ENCODE data around the gene NR6A1.
"Not testable (repeated sequence)": the region's sequence is repeated elsewhere in the genome, so short reads cannot be mapped to it uniquely, and the experiment has no call there.

Gene NR6A1

GRCh38 chr9:124776618-124776953 is 5.5 kb upstream of the NR6A1 start:
- Histone ChIP-seq H3K4me3 (ENCODE audit: low read length, poor library complexity, severe bottlenecking) (no peak overlapping the region), H3K27me3 (ENCODE audit: insufficient read depth, low read length, poor library complexity, severe bottlenecking) (no peaks in the 10 kb centered on the region), H4K20me1 (ENCODE audit: insufficient read depth, low read length, poor library complexity, severe bottlenecking) (no peaks in the 10 kb centered on the region), H3K4me1 (ENCODE audit: insufficient read depth, low read length, poor library complexity, severe bottlenecking) (no peaks in the 10 kb centered on the region), H3K9ac (ENCODE audit: low read depth, low read length, poor library complexity, severe bottlenecking) (no peak overlapping the region), H3F3A (ENCODE audit: low read depth) (0 out of 2 replicates have a peak, but pooled peaks cover 3% of the 10 kb centered on the region), H3K36me3 (ENCODE audit: insufficient read depth, low read length) (no peaks in the 10 kb centered on the region), H3K9me2 (replicated peaks; ENCODE audit: low read depth, low read length) (no peaks in the 10 kb centered on the region), H2AFZ (ENCODE audit: low read length) (no peak overlapping the region), H3K79me2 (ENCODE audit: insufficient read depth, low read length) (no peaks in the 10 kb centered on the region), H3K4me2 (ENCODE audit: low read depth, low read length, poor library complexity, severe bottlenecking) (no peak overlapping the region), H3K9me3 (ENCODE audit: insufficient read depth, low read depth, low read length) (no peaks in the 10 kb centered on the region)
- TF ChIP-seq CTCF (conservative IDR thresholded peaks at IDR 0.05; ENCODE audit: low read length) (no peak), EZH2phosphoT487 (IDR thresholded peaks at IDR 0.05; ENCODE audit: borderline replicate concordance) (no peak)

GRCh38 chr9:124774129-124774978 is 3.2 kb upstream of the NR6A1 start:
- no peaks in the 10 kb centered on the region for H3K36me3 ChIP-seq (ENCODE audit: insufficient read depth, low read length)
- H3K9me2 ChIP-seq (replicated peaks; ENCODE audit: low read depth, low read length) = no peaks in the 10 kb centered on the region
- no peak overlapping the region for H3K4me2 ChIP-seq (ENCODE audit: low read depth, low read length, poor library complexity, severe bottlenecking)
- no peak overlapping the region for H3K4me3 ChIP-seq (ENCODE audit: low read length, poor library complexity, severe bottlenecking)
- H3F3A ChIP-seq (ENCODE audit: low read depth) = 0 out of 2 replicates have a peak, but pooled peaks cover 3% of the 10 kb centered on the region
- H3K79me2 ChIP-seq (ENCODE audit: insufficient read depth, low read length) = peaks cover 10% of the 10 kb centered on the region
- H3K9me3 ChIP-seq (ENCODE audit: insufficient read depth, low read depth, low read length) = no peaks in the 10 kb centered on the region
- peak; percentile 79 for TF ChIP-seq CTCF (conservative IDR thresholded peaks at IDR 0.05; ENCODE audit: low read length)
- TF ChIP-seq EZH2phosphoT487 (IDR thresholded peaks at IDR 0.05; ENCODE audit: borderline replicate concordance) = no peak
- no peaks in the 10 kb centered on the region for H3K27me3 ChIP-seq (ENCODE audit: insufficient read depth, low read length, poor library complexity, severe bottlenecking)
- H2AFZ ChIP-seq (ENCODE audit: low read length) = 0 out of 2 replicates have a peak overlapping the region, but pooled peaks have one; percentile 52
- no peak overlapping the region for H3K9ac ChIP-seq (ENCODE audit: low read depth, low read length, poor library complexity, severe bottlenecking)
- H4K20me1 ChIP-seq (ENCODE audit: insufficient read depth, low read length, poor library complexity, severe bottlenecking) = peaks cover 1% of the 10 kb centered on the region
- peaks cover 7% of the 10 kb centered on the region for H3K4me1 ChIP-seq (ENCODE audit: insufficient read depth, low read length, poor library complexity, severe bottlenecking)

- H3K27me3 ChIP-seq (ENCODE audit: insufficient read depth, low read length, poor library complexity, severe bottlenecking) = no peaks in the 10 kb centered on the region
- no peak overlapping the region for H3K9ac ChIP-seq (ENCODE audit: low read depth, low read length, poor library complexity, severe bottlenecking)
- no peak overlapping the region for H2AFZ ChIP-seq (ENCODE audit: low read length)
- TF ChIP-seq CTCF (conservative IDR thresholded peaks at IDR 0.05; ENCODE audit: low read length) (no peak), EZH2phosphoT487 (IDR thresholded peaks at IDR 0.05; ENCODE audit: borderline replicate concordance) (no peak)
- peaks cover 6% of the 10 kb centered on the region for H4K20me1 ChIP-seq (ENCODE audit: insufficient read depth, low read length, poor library complexity, severe bottlenecking)
- H3K4me3 ChIP-seq (ENCODE audit: low read length, poor library complexity, severe bottlenecking) = no peak overlapping the region
- peaks cover 14% of the 10 kb centered on the region for H3K4me1 ChIP-seq (ENCODE audit: insufficient read depth, low read length, poor library complexity, severe bottlenecking)
- H3K36me3 ChIP-seq (ENCODE audit: insufficient read depth, low read length) = no peaks in the 10 kb centered on the region
- peaks cover 14% of the 10 kb centered on the region for H3K79me2 ChIP-seq (ENCODE audit: insufficient read depth, low read length)
- H3K4me2 ChIP-seq (ENCODE audit: low read depth, low read length, poor library complexity, severe bottlenecking) = no peak overlapping the region
- H3K9me2 ChIP-seq (replicated peaks; ENCODE audit: low read depth, low read length) = no peaks in the 10 kb centered on the region
- H3F3A ChIP-seq (ENCODE audit: low read depth) = 0 out of 2 replicates have a peak, but pooled peaks cover 3% of the 10 kb centered on the region
- H3K9me3 ChIP-seq (ENCODE audit: insufficient read depth, low read depth, low read length) = no peaks in the 10 kb centered on the region
Measured at GRCh38 chr9:124773473-124774128, 2.5 kb upstream of the NR6A1 start.

GRCh38 chr9:124772877-124773276 is 1.8 kb upstream of the NR6A1 start:
- H3K4me2 ChIP-seq (ENCODE audit: low read depth, low read length, poor library complexity, severe bottlenecking); H3K9me3 ChIP-seq (ENCODE audit: insufficient read depth, low read depth, low read length); H3K27me3 ChIP-seq (ENCODE audit: insufficient read depth, low read length, poor library complexity, severe bottlenecking); H3K36me3 ChIP-seq (ENCODE audit: insufficient read depth, low read length); H2AFZ ChIP-seq (ENCODE audit: low read length); H4K20me1 ChIP-seq (ENCODE audit: insufficient read depth, low read length, poor library complexity, severe bottlenecking); H3K9ac ChIP-seq (ENCODE audit: low read depth, low read length, poor library complexity, severe bottlenecking); H3K9me2 ChIP-seq (replicated peaks; ENCODE audit: low read depth, low read length); H3K4me3 ChIP-seq (ENCODE audit: low read length, poor library complexity, severe bottlenecking); H3F3A ChIP-seq (ENCODE audit: low read depth): not testable (repeated sequence)
- Histone ChIP-seq H3K79me2 (ENCODE audit: insufficient read depth, low read length) (peaks cover 14% of the 10 kb centered on the region), H3K4me1 (ENCODE audit: insufficient read depth, low read length, poor library complexity, severe bottlenecking) (peaks cover 20% of the 10 kb centered on the region)

Measured in Loucy (cell line).